DMS114 treated with DMSO at 0.1 percent for 48 hours (cell line): Measurements from ENCODE around the gene ACMSD.

ENCODE experiments used
- DNase-seq: peaks from one replicate; lab custom pipeline; 2025; ENCODE audit not compliant: unreplicated experiment; lab: John Stamatoyannopoulos, UW

Gene ACMSD

DNA sequence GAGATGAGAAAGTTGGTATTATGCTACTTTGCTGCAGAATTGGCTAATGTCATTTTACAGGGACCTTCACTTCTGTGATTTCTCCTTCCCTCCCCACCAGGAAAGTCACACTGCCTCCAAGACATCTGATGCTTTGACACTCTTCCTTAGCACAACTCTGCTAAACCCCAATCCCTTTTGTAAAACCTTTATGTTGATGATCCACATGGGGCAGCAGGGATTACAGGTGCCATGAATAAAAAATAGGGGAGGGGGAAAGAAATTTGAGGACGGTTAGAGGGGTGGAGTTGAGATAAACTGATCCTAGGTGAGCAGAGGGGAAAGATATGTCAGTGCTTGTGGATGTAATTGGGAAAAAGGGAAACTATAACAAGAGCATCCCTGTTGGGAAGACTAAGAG is 106.6 kb downstream of the ACMSD start:
- no peak for DNase-seq

DNA sequence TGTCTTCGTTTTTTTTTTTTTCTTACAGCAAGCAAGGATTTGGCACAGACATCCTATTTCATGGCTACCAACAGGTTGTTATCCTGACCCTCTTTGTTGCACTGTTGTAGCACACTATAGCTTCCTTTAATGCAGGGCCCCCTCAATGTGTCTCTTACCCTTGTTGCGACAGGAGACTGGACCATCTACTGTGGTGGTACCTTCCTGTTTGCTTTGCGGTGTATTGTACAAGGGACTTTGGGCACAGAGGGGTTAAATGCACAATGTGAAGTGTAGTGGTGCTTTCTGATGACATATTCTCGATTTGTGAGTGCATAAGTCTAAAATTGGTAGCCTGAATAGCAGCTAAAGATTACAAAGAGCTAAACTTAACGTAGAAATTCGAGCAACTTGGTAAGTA is 107.7 kb downstream of the ACMSD start:
- no peak for DNase-seq

DNA sequence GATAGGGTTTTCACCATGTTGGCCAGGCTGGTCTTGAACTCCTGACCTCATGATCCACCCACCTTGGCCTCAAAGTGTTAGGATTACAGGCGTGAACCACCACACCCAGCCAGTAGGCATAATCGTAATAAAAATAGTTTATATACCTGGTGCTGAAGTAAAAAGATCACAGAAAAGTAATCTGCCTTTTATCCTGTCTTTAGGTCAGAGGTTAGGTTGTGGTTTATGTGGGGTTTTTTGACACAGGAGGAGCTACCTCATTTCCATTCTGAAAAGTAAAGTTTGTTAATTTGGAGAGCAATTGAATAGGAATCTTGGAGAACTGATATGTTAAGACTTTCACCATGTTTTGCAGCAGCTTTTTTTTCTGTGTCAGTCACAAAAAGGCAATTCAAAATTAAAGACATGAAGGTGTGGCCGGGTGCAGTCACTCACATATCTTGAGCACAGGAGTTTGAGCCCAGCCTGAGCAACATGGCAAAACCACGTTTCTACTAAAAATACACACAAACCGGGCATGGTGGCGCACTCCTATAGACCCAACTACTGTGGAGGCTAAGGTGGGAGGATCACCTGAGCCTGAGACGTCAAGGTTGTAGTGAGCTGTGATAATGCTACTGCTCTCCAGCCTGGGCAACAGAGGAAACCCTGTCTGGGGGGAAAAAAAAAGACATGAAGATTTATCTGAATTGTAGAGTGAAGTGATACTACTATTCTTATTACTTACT is 111.7 kb downstream of the ACMSD start:
- DNase-seq: no peak

DNA sequence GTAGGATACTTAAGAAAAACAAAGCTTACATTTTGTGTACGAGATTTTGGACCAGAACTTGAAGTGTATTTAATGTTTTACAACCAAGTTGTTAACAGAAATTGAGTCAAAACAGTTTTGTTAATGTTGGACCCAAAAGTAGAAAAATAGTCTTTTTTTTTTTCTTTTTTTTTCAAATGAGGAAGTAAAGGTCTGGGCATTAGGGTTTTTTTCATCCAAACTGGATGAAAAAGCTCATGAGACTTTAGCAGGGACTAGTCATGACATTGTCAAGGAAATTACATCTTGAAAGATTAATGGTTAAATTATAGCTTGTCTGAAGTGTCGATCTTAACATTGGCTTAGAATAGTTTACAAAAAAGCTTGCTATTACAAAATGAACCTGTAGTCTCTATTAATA is 112.5 kb downstream of the ACMSD start:
- no peak for DNase-seq
